ENCODE results near the gene NAP1L4.

DNA sequence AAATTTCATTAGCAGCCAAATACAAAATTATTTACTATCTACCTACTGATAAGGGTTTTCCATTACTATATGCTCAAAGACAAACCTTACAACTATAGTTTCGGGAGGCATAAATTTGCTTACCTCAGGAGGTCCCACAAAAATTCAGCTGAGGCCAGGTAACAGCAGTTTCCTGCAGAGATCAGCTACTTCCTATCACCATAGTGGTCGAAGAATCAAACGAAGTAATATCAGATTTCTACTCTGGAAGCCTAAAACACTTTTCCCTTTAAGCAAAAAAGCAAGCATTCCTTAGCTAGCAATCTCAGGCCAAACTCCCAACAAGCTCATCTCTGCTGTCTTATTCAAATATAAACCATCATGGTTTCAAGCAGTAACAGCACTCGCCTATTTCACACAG is 3.1 kb downstream of the NAP1L4 start:
- TF ChIP-seq CTCF (IDR thresholded peaks at IDR 0.05) (no peak), EP300 (IDR thresholded peaks at IDR 0.05; ENCODE audit: borderline replicate concordance in 1 of 2, low read depth in 1 of 2, low read length in 1 of 2) (no peak), TAF1 (IDR thresholded peaks at IDR 0.05; ENCODE audit: borderline replicate concordance, low read depth, low read length) (no peak), MXI1 (IDR thresholded peaks at IDR 0.05; ENCODE audit: low read depth, low read length) (no peak), ZBTB33 (IDR thresholded peaks at IDR 0.05; ENCODE audit: borderline replicate concordance, low read depth) (no peak), FOSL2 (IDR thresholded peaks at IDR 0.05; ENCODE audit: borderline replicate concordance, low read depth) (no peak), REST (IDR thresholded peaks at IDR 0.05; ENCODE audit: low read depth, low read length) (no peak), ELF1 (IDR thresholded peaks at IDR 0.05) (no peak), GATA2 (CRISPR knock-in tag; IDR thresholded peaks at IDR 0.05) (no peak)

Measured in SK-N-SH (cell line).